ENCODE data around the gene RELN. TPM values are rescaled to one million over a fixed set of nuclear protein-coding genes. Genes with fewer than 3 reads are reported as not detected.
"Not testable (repeated sequence)": the region's sequence is repeated elsewhere in the genome, so short reads cannot be mapped to it uniquely, and the experiment has no call there.

The RELN gene
- total RNA-seq, 1 experiment from 2014 or later, result 59.0 TPM

DNA sequence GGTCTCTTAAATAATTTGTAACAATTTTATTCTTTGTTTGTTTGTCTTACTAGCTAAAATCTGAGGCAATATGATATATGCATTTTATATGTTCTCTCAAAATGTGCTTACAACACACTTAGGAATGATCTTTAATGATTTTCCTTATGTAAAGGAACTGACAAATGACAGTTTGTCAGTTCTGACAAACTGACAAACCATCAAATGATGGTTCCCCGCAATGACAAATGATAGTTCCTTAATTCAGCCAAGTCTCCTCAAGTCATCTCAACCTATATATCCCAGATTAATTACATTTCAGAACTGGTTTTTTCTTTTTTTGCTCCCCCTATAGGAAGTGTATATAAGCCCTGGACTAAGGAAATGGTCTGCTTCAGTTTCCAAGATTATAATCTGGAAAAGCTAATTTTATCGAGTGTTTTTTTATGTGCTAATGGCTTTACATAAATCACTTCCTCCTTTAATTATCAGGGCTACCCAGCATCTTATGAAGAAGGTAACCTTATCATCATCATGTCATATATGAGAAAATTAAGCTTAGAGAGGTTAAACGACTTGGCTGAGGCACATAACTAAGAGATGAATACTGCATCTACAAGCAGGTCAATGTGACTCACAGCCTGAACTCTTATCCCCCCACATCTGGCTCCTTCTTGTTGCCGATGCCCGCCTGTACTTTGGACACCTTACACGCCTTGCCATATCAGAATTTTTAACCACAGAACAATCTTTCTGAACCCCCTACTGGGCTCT is 75.1 kb downstream of the RELN start:
- no peaks in the 10 kb centered on the region for H3K27me3 ChIP-seq
- H3K4me1 ChIP-seq, result peaks cover 2% of the 10 kb centered on the region; the same call in 1 of the 2 replicates
- H3K36me3 ChIP-seq, result no peaks in the 10 kb centered on the region
- H3K27ac ChIP-seq, result no peak overlapping the region
- no peaks in the 10 kb centered on the region for H3K9me3 ChIP-seq (replicated peaks)
- no peak for DNase-seq
- no peak overlapping the region for H3K4me3 ChIP-seq

DNA sequence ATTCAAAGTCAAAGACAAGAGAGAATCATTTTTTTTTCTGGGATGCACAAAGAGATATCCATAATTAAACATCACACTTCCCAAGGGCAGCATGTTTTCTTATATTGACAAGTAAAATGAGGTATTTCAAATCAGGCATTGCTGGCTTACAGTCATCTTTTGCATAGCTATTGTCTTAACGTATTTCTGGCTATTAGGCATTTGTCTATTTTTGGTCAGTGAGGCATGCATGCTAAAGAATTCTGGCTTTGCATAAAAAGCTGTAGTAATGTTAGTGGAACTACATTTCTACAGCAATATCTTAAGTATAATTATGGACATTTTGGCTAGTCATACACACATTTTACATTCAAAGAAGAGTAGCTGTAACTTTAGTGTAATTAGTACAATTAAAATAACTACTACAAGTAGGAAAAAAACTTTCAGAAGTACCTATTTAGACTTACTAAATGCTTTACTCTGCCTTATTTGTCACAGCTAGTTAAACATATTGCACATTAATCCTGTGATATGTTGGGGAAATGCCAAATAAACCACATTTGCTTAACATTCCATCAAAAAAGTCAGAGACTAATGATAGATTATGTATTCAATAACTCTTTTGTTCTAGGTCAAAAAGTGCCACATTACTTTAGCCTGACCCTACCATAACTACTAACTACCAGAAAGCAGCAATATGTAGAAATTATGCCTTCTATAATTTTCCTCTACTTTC is 76.4 kb downstream of the RELN start:
- Histone ChIP-seq H3K36me3 (no peaks in the 10 kb centered on the region), H3K9me3 (replicated peaks) (no peaks in the 10 kb centered on the region)
- no peak for DNase-seq

DNA sequence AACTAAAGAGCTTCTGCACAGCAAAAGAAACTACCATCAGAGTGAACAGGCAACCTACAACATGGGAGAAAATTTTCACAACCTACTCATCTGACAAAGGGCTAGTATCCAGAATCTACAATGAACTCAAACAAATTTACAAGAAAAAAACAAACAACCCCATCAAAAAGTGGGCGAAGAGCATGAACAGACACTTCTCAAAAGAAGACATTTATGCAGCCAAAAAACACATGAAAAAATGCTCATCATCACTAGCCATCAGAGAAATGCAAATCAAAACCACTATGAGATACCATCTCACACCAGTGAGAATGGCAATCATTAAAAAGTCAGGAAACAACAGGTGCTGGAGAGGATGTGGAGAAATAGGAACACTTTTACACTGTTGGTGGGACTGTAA is 78.4 kb downstream of the RELN start:
- not testable (repeated sequence) for H3K27ac ChIP-seq; H3K27me3 ChIP-seq; H3K4me3 ChIP-seq; DNase-seq; H3K9me3 ChIP-seq (replicated peaks); H3K4me1 ChIP-seq; H3K36me3 ChIP-seq

More for the DNA sequence above, 76.4 kb downstream of the RELN start:
- Histone ChIP-seq H3K27me3 (no peaks in the 10 kb centered on the region), H3K4me1 (peaks cover 2% of the 10 kb centered on the region; the same call in 1 of the 2 replicates), H3K4me3 (no peak overlapping the region), H3K27ac (no peak overlapping the region)

DNA sequence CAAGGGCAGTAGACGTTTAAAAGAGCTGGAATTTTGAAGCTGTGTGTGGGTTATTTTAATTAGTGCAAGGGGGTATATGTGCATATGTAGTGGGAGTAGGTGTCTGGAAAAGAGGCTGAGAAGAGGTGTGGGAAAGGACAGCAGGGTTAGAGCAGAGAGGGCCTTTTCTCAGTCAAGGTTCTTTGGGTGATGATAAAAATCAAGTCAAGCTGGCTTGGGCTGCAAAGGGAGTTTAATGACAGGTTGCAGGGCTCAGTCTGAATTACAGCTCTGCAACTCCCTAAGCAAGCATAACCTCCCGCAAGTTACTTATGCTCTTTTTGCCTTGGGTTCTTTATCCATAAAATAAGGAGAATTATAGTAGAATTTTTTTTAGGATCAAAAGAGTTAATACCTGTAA is 83.5 kb downstream of the RELN start:
- Histone ChIP-seq H3K9me3 (replicated peaks) (no peaks in the 10 kb centered on the region), H3K4me1 (no peaks in the 10 kb centered on the region), H3K27ac (no peak overlapping the region), H3K36me3 (no peaks in the 10 kb centered on the region), H3K4me3 (no peak overlapping the region), H3K27me3 (no peaks in the 10 kb centered on the region; the same call in 1 of the 2 replicates)
- no peak for DNase-seq

DNA sequence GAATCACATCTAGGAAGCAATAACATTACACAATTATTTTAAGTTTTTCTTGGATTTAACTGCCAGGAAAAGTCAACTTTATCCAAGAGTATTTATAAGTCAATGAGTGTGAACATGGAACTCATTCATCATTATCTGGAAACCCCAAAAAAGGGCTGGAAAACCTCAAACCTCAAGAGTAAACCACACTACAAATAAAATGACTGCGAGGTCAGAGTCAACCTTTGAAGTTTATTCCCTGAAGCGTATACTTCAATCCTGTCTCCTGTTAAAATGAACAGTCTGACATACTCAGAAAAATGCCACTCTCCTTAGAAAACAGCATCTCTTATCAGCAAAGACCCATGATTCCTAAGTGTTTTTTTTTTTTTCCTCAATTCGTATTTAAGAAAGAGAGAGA is 86.5 kb downstream of the RELN start:
- DNase-seq, result peak in 1 of 2 experiments; percentile 11
- H3K27me3 ChIP-seq, result no peaks in the 10 kb centered on the region; the same call in 1 of the 2 replicates
- H3K27ac ChIP-seq, result no peak overlapping the region
- no peaks in the 10 kb centered on the region for H3K9me3 ChIP-seq (replicated peaks)
- no peak overlapping the region for H3K4me3 ChIP-seq
- no peaks in the 10 kb centered on the region for H3K36me3 ChIP-seq
- no peaks in the 10 kb centered on the region for H3K4me1 ChIP-seq

DNA sequence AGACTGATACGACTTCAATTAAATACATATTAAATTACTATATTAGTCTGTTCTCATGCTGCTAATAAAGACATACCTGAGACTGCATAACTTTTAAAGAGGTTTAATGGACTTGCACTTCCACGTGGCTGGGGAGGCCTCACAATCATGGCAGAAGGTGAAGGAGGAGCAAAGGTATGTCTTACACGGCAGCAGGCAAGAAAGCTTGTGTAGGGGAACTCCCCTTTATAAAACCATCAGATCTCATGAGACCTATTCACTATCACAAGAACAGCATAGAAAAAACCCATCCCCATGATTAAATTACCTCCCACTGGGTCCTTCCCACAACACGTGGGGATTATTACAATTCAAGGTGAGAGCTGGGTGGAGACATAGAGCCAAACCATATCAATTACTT is 92.6 kb downstream of the RELN start:
- not testable (repeated sequence) for H3K4me3 ChIP-seq; H3K27ac ChIP-seq; H3K9me3 ChIP-seq (replicated peaks); H3K36me3 ChIP-seq; DNase-seq; H3K4me1 ChIP-seq; H3K27me3 ChIP-seq

DNA sequence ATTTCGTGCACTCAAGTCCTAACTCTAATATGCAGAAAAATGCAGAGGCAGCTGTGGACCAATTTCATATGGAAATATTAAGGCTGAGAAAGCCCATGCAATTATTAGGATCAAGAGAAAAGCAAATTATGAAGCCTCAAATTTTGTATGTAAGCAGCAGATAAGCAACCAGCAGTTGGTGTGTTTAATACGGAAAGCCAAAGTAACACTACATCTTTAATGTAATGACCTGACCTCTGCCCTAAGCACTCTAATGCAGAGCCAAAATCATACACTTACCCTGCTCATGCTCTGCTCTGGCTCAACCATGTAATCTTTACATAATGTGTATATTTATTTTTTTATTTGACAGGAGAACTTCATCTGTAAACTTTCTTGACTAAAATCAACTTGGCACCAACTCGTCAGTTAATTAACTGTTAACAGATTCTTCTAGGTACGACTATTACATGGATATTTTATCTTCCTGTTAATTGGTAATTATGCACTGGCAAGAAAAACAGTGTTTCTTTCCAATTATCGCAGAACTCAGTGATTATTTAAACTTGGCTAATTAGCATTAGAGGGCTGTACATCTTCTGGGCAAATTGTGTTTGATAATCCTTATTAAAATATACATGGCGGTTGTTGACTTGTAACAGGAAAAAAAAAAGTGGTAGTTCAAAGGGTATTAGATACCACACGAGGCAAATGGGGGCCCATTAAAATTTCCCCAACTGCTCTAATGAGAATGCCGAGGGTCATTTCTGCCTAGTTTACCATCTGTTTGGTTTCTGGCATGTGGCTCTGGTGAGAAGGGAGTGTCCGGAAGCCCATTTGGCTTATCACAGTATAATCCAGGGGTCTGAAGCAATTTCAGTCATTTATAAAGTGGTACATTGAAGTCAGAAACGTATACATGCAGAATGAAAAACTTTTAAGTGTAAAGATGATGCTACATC is 94.5 kb downstream of the RELN start:
- Histone ChIP-seq H3K4me1 (no peaks in the 10 kb centered on the region), H3K9me3 (replicated peaks) (no peaks in the 10 kb centered on the region), H3K27me3 (no peaks in the 10 kb centered on the region), H3K4me3 (no peak overlapping the region), H3K27ac (no peak overlapping the region), H3K36me3 (no peaks in the 10 kb centered on the region)
- no peak for DNase-seq

DNA sequence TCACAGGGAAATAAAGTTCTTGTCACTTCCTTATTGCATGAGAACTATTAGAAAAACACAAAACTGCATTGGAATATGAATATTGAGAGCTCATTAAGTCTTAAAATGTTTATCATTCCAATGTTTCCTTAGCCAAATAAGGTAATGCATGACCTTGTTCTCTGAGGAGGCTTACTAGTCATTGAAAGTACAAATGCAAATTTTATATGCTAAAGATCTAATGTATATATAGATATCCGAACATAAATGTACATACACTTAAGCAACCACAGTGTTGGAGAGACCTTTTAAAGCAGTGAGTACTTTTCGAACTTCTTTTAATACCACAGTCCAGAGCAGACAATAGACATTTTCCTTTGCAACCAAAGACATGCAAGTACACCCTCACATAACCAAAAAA is 96.1 kb downstream of the RELN start:
- no peaks in the 10 kb centered on the region for H3K27me3 ChIP-seq
- H3K27ac ChIP-seq, result no peak overlapping the region
- H3K36me3 ChIP-seq, result no peaks in the 10 kb centered on the region
- no peak overlapping the region for H3K4me3 ChIP-seq
- no peaks in the 10 kb centered on the region for H3K4me1 ChIP-seq
- no peaks in the 10 kb centered on the region for H3K9me3 ChIP-seq (replicated peaks)
- no peak for DNase-seq

DNA sequence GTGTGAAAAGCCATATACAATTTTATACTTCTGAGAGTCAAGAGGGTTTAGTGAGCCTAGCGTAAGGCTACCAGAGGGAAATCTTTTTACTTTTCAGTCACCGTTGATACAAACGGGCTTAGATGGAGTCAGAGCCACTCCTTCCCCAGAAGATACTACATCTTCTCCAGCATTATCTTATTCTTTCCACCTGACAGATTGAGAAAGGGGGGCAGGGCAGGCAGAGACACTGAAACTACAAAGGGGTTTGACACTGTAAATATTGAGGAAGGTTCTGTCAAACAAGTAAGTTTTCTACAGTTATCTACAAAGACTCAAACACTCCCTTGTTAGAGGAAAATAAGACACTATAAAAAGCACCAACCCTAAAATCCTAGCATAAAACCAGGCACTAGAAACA is 100.0 kb downstream of the RELN start:
- no peak overlapping the region for H3K27ac ChIP-seq
- H3K4me1 ChIP-seq, result no peaks in the 10 kb centered on the region
- no peaks in the 10 kb centered on the region for H3K9me3 ChIP-seq (replicated peaks)
- no peaks in the 10 kb centered on the region for H3K27me3 ChIP-seq
- H3K36me3 ChIP-seq, result no peaks in the 10 kb centered on the region
- H3K4me3 ChIP-seq, result no peak overlapping the region
- DNase-seq, result no peak

DNA sequence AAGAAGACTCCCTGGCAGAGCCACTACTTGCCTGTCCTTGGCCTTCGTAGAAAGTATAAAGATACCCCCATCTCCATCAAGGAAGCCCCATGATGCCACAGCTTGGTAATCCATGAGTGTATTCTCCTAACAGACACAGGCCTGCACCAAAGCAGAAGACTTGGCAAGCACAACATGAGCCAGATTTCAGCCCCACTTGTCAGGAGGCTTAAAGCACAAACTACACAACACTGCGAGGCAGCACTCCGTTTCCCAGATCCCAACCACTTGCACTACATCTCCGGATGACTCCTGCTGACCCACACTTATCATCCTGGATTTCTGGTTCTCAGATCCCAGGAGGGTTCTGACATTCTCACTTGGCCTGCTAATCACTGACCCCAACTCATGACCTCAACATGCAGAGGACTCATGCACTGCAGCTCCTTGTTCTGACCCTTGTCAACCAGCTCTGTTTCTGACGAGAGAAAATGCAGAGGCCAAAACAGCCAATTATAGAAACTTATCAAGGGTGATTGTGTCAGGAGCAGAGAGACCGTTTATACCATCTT is 100.8 kb downstream of the RELN start:
- Histone ChIP-seq H3K4me3 (no peak overlapping the region), H3K9me3 (replicated peaks) (no peaks in the 10 kb centered on the region), H3K4me1 (no peaks in the 10 kb centered on the region), H3K36me3 (no peaks in the 10 kb centered on the region), H3K27me3 (no peaks in the 10 kb centered on the region), H3K27ac (no peak overlapping the region)
- no peak for DNase-seq

DNA sequence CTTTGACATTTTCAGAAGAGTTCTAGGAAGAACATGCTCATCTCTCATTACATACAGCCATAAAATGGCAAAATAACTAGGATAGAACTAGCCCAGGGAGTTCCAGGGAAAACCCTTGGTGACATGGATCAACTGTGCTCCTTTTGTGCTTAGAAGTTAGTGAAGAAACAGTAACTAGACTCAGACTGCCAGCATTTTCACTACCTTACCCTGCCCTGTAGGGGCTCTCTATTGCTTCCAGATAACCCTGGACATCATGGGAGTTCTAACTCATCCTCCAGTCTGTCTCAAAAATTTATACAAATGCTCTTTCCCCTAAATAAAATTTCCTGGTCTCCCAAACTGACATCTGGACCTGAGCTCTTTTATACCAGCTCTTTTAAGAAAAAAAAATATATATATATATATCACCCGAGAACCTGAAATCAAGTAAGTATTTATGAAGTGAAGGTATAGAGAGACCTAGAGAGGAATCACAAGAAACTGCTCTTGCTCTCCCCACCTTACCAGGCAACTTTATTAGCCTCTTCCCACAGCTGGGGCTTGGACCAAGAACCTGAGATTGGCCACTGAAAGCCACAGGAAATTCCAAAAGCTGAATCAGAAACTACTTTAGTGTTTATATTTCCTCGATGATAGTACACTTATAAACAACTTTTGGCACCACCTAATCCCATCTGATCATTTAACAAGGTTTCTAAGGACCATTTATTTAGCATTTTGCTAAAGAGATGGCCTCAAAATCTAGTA is 101.4 kb downstream of the RELN start:
- Histone ChIP-seq H3K4me3 (no peak overlapping the region), H3K27ac (no peak overlapping the region), H3K9me3 (replicated peaks) (no peaks in the 10 kb centered on the region), H3K27me3 (no peaks in the 10 kb centered on the region), H3K4me1 (no peaks in the 10 kb centered on the region), H3K36me3 (no peaks in the 10 kb centered on the region)
- DNase-seq, result peak in 1 of 2 experiments; percentile 7

DNA sequence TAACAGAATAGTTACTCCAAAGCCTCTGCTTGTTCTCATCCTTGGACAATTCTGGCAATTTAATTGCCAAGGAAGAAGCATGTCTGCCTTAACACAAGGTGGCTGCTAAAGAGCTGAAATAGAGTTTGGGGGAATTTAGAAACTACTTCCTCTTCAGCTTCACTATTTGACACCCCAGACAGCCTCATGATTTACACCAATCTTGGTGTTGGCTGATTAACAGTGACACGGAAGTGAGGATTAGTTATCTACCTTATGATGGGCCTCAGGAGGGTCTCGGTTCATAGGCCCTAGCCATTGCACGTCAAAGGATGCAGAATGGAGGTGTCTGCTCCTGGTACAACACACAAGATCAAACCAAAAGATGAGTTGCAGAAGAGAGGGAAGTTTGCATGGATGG is 102.4 kb downstream of the RELN start:
- no peaks in the 10 kb centered on the region for H3K9me3 ChIP-seq (replicated peaks)
- no peak overlapping the region for H3K4me3 ChIP-seq
- H3K4me1 ChIP-seq, result no peaks in the 10 kb centered on the region
- no peak for DNase-seq
- no peak overlapping the region for H3K27ac ChIP-seq
- no peaks in the 10 kb centered on the region for H3K36me3 ChIP-seq
- no peaks in the 10 kb centered on the region for H3K27me3 ChIP-seq

DNA sequence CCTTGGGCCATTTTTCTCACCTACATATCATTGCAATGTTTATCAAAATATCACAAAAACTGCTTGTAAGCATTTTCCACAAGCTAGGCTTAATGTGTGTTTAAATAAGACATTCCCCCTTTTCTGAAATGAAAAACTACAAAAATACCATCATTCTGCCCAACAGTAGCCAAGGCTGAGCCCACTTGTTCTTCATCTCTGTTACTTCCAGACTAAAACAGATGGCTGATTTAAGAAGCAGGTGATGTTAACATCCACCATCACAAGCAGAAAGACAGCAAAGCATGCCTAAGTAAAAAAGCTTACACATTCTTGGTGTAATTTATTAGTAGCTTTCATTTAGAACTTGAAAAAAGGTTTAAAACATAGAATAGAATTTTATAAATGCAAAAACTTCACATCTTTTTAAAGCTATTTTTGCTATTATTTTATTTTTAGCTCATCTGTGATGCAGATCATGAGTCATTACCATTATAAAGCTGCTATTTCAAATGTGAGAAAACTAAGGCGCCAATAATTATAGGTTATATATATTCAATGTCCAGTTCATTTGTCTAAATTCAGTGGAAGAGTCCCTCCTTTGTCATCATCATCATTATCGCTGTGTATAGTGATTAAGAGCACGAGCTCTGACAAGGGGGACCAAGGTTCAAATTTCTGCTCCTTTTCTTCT is 109.4 kb downstream of the RELN start:
- Histone ChIP-seq H3K36me3 (no peaks in the 10 kb centered on the region), H3K27me3 (no peaks in the 10 kb centered on the region), H3K9me3 (replicated peaks) (no peaks in the 10 kb centered on the region)

DNA sequence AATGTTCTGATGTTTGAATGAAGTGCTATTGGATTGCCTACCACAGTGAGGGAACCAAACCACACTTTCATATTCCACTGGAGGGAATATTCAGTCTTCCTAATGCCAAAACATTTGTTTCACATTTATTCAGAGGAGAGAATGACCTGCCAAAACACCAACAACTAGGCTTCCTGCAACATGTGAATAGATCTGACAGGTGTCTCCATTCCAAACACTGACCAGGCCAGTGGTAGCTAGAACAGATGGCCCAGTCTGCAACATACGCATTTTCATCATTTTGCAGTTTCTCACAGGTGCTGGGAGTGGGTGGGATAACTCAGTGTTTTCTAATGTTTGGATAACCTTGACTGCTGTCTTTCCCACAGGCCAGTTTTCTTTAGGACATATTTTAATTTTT is 110.0 kb downstream of the RELN start:
- H3K27me3 ChIP-seq, result no peaks in the 10 kb centered on the region
- DNase-seq, result peak in 1 of 2 experiments; percentile 50
- H3K9me3 ChIP-seq (replicated peaks), result no peaks in the 10 kb centered on the region
- H3K4me1 ChIP-seq, result no peaks in the 10 kb centered on the region
- no peaks in the 10 kb centered on the region for H3K36me3 ChIP-seq
- no peak overlapping the region for H3K27ac ChIP-seq
- no peak overlapping the region for H3K4me3 ChIP-seq

More for the DNA sequence above, 109.4 kb downstream of the RELN start:
- Histone ChIP-seq H3K4me3 (no peak overlapping the region), H3K4me1 (no peaks in the 10 kb centered on the region), H3K27ac (no peak overlapping the region)
- DNase-seq, result no peak

Measured in SJCRH30 (cell line).